ENCODE data around the gene NUCB1.
"Not testable (repeated sequence)": the region's sequence is repeated elsewhere in the genome, so short reads cannot be mapped to it uniquely, and the experiment has no call there.

Gene NUCB1

DNA sequence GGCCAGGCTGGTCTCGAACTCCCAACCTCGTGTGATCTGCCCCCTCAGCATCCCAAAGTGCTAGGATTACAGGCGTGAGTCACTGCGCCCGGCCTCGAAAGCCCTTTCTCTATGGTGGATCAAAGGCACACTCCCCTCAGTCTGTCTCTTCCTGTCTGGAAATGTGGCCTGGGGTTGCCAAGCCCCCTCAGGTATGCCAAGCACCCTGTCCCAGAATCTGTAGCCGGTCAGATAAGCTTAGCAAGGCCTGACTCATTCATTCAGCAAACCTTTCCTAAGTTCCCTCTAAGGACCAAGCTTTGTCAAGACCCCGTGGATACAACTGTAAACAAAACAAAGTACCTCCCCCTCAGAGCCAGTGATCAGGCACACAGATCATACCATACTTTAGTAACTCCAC is 14.1 kb downstream of the NUCB1 start:
- Histone ChIP-seq H3K9me3 (ENCODE audit: insufficient read depth, low read length) (no peaks in the 10 kb centered on the region), H2AFZ (ENCODE audit: low read depth, low read length) (no peak overlapping the region), H3K4me2 (ENCODE audit: low read length) (no peak overlapping the region), H3K4me1 (ENCODE audit: low read length) (peaks cover 11% of the 10 kb centered on the region; the same call in 1 of the 2 replicates), H3K4me3 (ENCODE audit: low read length) (no peak overlapping the region), H3K79me2 (ENCODE audit: low read length) (no peaks in the 10 kb centered on the region), H3K36me3 (replicated peaks; ENCODE audit: low read depth, low read length) (peaks cover 24% of the 10 kb centered on the region), H4K20me1 (ENCODE audit: insufficient read depth, low read length) (no peaks in the 10 kb centered on the region), H3K27me3 (ENCODE audit: low read depth, low read length) (no peaks in the 10 kb centered on the region), H3K27ac (ENCODE audit: low read length) (no peak overlapping the region), H3K9ac (ENCODE audit: low read length) (no peak overlapping the region)
- TF ChIP-seq, protein P1, sequence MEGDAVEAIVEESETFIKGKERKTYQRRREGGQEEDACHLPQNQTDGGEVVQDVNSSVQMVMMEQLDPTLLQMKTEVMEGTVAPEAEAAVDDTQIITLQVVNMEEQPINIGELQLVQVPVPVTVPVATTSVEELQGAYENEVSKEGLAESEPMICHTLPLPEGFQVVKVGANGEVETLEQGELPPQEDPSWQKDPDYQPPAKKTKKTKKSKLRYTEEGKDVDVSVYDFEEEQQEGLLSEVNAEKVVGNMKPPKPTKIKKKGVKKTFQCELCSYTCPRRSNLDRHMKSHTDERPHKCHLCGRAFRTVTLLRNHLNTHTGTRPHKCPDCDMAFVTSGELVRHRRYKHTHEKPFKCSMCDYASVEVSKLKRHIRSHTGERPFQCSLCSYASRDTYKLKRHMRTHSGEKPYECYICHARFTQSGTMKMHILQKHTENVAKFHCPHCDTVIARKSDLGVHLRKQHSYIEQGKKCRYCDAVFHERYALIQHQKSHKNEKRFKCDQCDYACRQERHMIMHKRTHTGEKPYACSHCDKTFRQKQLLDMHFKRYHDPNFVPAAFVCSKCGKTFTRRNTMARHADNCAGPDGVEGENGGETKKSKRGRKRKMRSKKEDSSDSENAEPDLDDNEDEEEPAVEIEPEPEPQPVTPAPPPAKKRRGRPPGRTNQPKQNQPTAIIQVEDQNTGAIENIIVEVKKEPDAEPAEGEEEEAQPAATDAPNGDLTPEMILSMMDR (IDR thresholded peaks at IDR 0.05; ENCODE audit: low read depth, low read length), result no peak
- no peak for TF ChIP-seq EZH2phosphoT487 (IDR thresholded peaks at IDR 0.05; ENCODE audit: low read depth)

DNA sequence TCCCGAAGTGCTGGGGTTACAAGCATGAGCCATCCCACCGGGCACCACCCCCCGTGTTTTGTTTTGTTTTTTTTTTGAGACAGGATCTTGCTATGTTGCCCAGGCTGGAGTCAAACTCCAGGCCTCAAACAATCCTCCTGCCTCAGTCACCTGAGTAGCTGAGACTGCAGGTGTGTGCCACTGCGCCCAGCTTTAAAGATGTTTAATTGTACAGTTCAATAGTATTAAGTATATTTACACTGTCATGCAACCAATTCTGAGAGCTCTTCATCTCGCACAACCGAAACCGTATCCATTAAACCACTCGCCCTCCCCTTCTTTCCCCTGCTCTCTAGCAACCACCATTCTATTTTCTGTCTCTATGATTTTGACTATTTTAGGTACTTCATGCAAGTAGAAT is 15.6 kb downstream of the NUCB1 start:
- Histone ChIP-seq H3K27me3 (ENCODE audit: low read depth, low read length) (no peaks in the 10 kb centered on the region), H3K27ac (ENCODE audit: low read length) (no peak overlapping the region), H3K4me1 (ENCODE audit: low read length) (peaks cover 5% of the 10 kb centered on the region; the same call in 1 of the 2 replicates), H3K9ac (ENCODE audit: low read length) (no peak overlapping the region), H3K36me3 (replicated peaks; ENCODE audit: low read depth, low read length) (peaks cover 24% of the 10 kb centered on the region), H2AFZ (ENCODE audit: low read depth, low read length) (no peak overlapping the region), H3K4me2 (ENCODE audit: low read length) (no peak overlapping the region), H3K9me3 (ENCODE audit: insufficient read depth, low read length) (no peaks in the 10 kb centered on the region), H3K4me3 (ENCODE audit: low read length) (no peak overlapping the region), H3K79me2 (ENCODE audit: low read length) (no peaks in the 10 kb centered on the region), H4K20me1 (ENCODE audit: insufficient read depth, low read length) (no peaks in the 10 kb centered on the region)
- TF ChIP-seq EZH2phosphoT487 (IDR thresholded peaks at IDR 0.05; ENCODE audit: low read depth), result no peak
- TF ChIP-seq, protein P1 (IDR thresholded peaks at IDR 0.05; ENCODE audit: low read depth, low read length), result no peak

DNA sequence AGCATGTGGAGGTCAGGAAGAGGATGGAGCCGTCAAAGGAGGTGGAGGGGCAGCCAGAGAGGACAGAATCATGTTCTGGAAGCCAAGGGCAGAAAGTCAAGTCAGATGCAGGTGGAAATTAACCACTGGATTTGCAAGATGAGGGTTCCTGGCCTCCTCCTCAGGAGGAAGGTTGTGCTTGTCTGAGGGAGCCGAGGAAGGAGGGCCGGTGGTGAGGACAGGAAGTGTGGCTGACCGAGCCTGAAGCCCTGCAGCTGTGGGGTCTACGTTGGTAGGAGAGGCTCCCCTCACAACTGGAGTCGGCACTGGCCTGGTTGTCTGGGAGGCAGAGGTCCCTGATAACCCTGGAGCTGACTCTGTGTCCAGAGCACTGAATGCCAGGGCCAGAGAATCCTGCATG is 18.0 kb downstream of the NUCB1 start:
- Histone ChIP-seq H3K9ac (ENCODE audit: low read length) (no peak overlapping the region), H4K20me1 (ENCODE audit: insufficient read depth, low read length) (no peaks in the 10 kb centered on the region), H3K27ac (ENCODE audit: low read length) (no peak overlapping the region), H3K4me2 (ENCODE audit: low read length) (no peak overlapping the region), H3K36me3 (replicated peaks; ENCODE audit: low read depth, low read length) (peaks cover 19% of the 10 kb centered on the region), H3K4me3 (ENCODE audit: low read length) (no peak overlapping the region), H3K9me3 (ENCODE audit: insufficient read depth, low read length) (no peaks in the 10 kb centered on the region), H2AFZ (ENCODE audit: low read depth, low read length) (no peak overlapping the region), H3K27me3 (ENCODE audit: low read depth, low read length) (no peaks in the 10 kb centered on the region), H3K79me2 (ENCODE audit: low read length) (no peaks in the 10 kb centered on the region), H3K4me1 (ENCODE audit: low read length) (peaks cover 5% of the 10 kb centered on the region; the same call in 1 of the 2 replicates)
- TF ChIP-seq, protein P1 (IDR thresholded peaks at IDR 0.05; ENCODE audit: low read depth, low read length), result no peak
- no peak for TF ChIP-seq EZH2phosphoT487 (IDR thresholded peaks at IDR 0.05; ENCODE audit: low read depth)

DNA sequence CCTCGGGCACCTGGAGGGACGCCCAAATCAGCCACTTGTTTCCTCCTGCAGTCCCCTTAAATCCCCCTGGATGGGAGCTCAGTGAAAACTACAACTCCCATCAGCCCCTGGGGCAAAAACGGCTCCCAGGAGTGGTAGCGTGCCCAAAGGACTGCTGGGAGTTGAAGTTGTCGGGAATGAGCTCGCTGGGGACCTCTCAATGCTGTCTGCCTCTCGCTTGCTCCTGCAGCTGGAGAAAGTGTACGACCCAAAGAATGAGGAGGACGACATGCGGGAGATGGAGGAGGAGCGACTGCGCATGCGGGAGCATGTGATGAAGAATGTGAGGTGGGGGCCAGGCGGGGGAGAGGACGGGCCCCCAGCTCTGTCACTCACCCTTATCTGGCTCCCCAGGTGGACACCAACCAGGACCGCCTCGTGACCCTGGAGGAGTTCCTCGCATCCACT is 18.7 kb downstream of the NUCB1 start:
- Histone ChIP-seq H4K20me1 (ENCODE audit: insufficient read depth, low read length) (no peaks in the 10 kb centered on the region), H3K4me1 (ENCODE audit: low read length) (peaks cover 5% of the 10 kb centered on the region; the same call in 1 of the 2 replicates), H3K36me3 (replicated peaks; ENCODE audit: low read depth, low read length) (peaks cover 14% of the 10 kb centered on the region), H3K4me3 (ENCODE audit: low read length) (no peak overlapping the region), H3K79me2 (ENCODE audit: low read length) (no peaks in the 10 kb centered on the region), H2AFZ (ENCODE audit: low read depth, low read length) (no peak overlapping the region), H3K9ac (ENCODE audit: low read length) (no peak overlapping the region), H3K9me3 (ENCODE audit: insufficient read depth, low read length) (no peaks in the 10 kb centered on the region), H3K27ac (ENCODE audit: low read length) (no peak overlapping the region), H3K27me3 (ENCODE audit: low read depth, low read length) (no peaks in the 10 kb centered on the region), H3K4me2 (ENCODE audit: low read length) (no peak overlapping the region)
- no peak for TF ChIP-seq EZH2phosphoT487 (IDR thresholded peaks at IDR 0.05; ENCODE audit: low read depth)
- TF ChIP-seq, protein P1 (IDR thresholded peaks at IDR 0.05; ENCODE audit: low read depth, low read length), result no peak

DNA sequence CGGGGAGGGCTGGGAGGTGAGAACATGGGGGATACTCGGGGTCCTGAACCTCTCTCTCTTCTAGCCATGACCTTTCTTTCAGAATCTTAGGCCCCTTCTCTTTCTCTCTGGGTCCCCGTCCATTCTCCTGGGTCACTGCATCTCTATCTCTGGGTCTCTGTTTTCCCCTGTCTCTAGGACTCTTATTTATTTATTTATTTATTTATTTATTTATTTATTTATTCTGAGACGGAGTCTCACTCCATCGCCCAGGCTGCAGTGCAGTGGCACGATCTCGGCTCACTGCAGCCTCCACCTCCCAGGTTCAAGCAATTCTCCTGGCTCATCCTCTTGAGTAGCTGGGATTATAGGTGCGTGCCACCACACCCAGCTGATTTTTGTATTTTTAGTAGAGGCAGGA is 19.2 kb downstream of the NUCB1 start:
- not testable (repeated sequence) for H3K4me2 ChIP-seq (ENCODE audit: low read length); H4K20me1 ChIP-seq (ENCODE audit: insufficient read depth, low read length); H3K27ac ChIP-seq (ENCODE audit: low read length); H3K4me3 ChIP-seq (ENCODE audit: low read length); H3K4me1 ChIP-seq (ENCODE audit: low read length); H3K79me2 ChIP-seq (ENCODE audit: low read length); H3K9me3 ChIP-seq (ENCODE audit: insufficient read depth, low read length); H3K9ac ChIP-seq (ENCODE audit: low read length); H2AFZ ChIP-seq (ENCODE audit: low read depth, low read length); H3K27me3 ChIP-seq (ENCODE audit: low read depth, low read length)
- peaks cover 12% of the 10 kb centered on the region for H3K36me3 ChIP-seq (replicated peaks; ENCODE audit: low read depth, low read length)
